Measurements from ENCODE around the gene KLHL6.
A peak's percentile ranks its signal among the peaks of the same experiment; 100 is the strongest.

The KLHL6 gene

GRCh38 chr3:183506674-183507320 is 48.7 kb downstream of the KLHL6 start:
- DNase-seq (ENCODE audit: low spot score): no peak

- no peak for DNase-seq (ENCODE audit: low spot score)
Measured at GRCh38 chr3:183504597-183504996, 50.9 kb downstream of the KLHL6 start.

- DNase-seq (ENCODE audit: low spot score): no peak
Measured at GRCh38 chr3:183503746-183504145, 51.8 kb downstream of the KLHL6 start.

- DNase-seq (ENCODE audit: low spot score): no peak
Measured at GRCh38 chr3:183502237-183503181, 53.0 kb downstream of the KLHL6 start.

GRCh38 chr3:183500981-183501704 is 54.4 kb downstream of the KLHL6 start:
- no peak for DNase-seq (ENCODE audit: low spot score)

GRCh38 chr3:183500319-183500718 is 55.2 kb downstream of the KLHL6 start:
- DNase-seq (ENCODE audit: low spot score): no peak

GRCh38 chr3:183498634-183499033 is 56.9 kb downstream of the KLHL6 start:
- DNase-seq (ENCODE audit: low spot score): no peak

- no peak for DNase-seq (ENCODE audit: low spot score)
Measured at GRCh38 chr3:183497313-183497712, 58.2 kb downstream of the KLHL6 start.

GRCh38 chr3:183496311-183496710 is 59.2 kb downstream of the KLHL6 start:
- no peak for DNase-seq (ENCODE audit: low spot score)

GRCh38 chr3:183494341-183494740 is 61.2 kb downstream of the KLHL6 start:
- DNase-seq (ENCODE audit: low spot score): no peak

GRCh38 chr3:183493296-183494045 is 62.0 kb downstream of the KLHL6 start:
- no peak for DNase-seq (ENCODE audit: low spot score)

- DNase-seq (ENCODE audit: low spot score): no peak
Measured at GRCh38 chr3:183492849-183493179, 62.7 kb downstream of the KLHL6 start.

GRCh38 chr3:183491923-183492848 is 63.3 kb downstream of the KLHL6 start:
- no peak for DNase-seq (ENCODE audit: low spot score)

GRCh38 chr3:183491109-183491922 is 64.2 kb downstream of the KLHL6 start:
- DNase-seq (ENCODE audit: low spot score): no peak

- DNase-seq (ENCODE audit: low spot score): peak; percentile 14
Measured at GRCh38 chr3:183490653-183491052, 64.9 kb downstream of the KLHL6 start.

GRCh38 chr3:183490211-183490601 is 65.3 kb downstream of the KLHL6 start:
- DNase-seq (ENCODE audit: low spot score): no peak

- no peak for DNase-seq (ENCODE audit: low spot score)
Measured at GRCh38 chr3:183489455-183490210, 65.9 kb downstream of the KLHL6 start.

GRCh38 chr3:183488343-183488742 is 67.2 kb downstream of the KLHL6 start:
- DNase-seq (ENCODE audit: low spot score): no peak

GRCh38 chr3:183487896-183488295 is 67.6 kb downstream of the KLHL6 start:
- DNase-seq (ENCODE audit: low spot score): no peak

All from CD4-positive, alpha-beta T cell treated with Interleukin-2 at 100 ng/mL for 4 hours (primary cell).